Mesothelial cell of epicardium (in vitro differentiated cells): ENCODE data around the gene DNAJB8. TPM values are rescaled to one million over a fixed set of nuclear protein-coding genes. Genes with fewer than 3 reads are reported as not detected.

Experiments used
- DNase-seq, 2 experiments: peaks; one replicate each; pipeline ENCODE4 v3.0.0; 2021; ENCODE audit warnings: low spot score in 2 of 2; ENCODE audit not compliant: unreplicated experiment in 2 of 2
- H3K27ac Mint-ChIP-seq: 2 replicates; pipeline ENCODE4 v1.8.0; 2021; ENCODE audit warnings: mixed read lengths
- H3K27me3 Mint-ChIP-seq: 2 replicates; pipeline ENCODE4 v1.8.0; 2021; ENCODE audit warnings: low read depth, mixed read lengths
- H3K36me3 Mint-ChIP-seq: 2 replicates; pipeline ENCODE4 v1.8.0; 2021; ENCODE audit warnings: mixed read lengths
- H3K4me1 Mint-ChIP-seq: 2 replicates; pipeline ENCODE4 v1.8.0; 2021; ENCODE audit warnings: mixed read lengths
- H3K4me3 Mint-ChIP-seq: 2 replicates; pipeline ENCODE4 v1.8.0; 2021; ENCODE audit warnings: mild to moderate bottlenecking, moderate library complexity, mixed read lengths
- H3K9me3 Mint-ChIP-seq: 2 replicates; pipeline ENCODE4 v1.8.0; 2021; ENCODE audit warnings: mixed read lengths
- CTCF ChIP-seq: fragments of 200-600 bp; sonication (generic); IDR thresholded peaks from one replicate; pipeline ENCODE4 v1.5.0; 2021; ENCODE audit warnings: antibody characterized with exemption; ENCODE audit not compliant: unreplicated experiment
- total RNA-seq: library from RNA; stranded (reverse); gene quantifications from 3 replicates; pipeline ENCODE4 v1.2.1, GENCODE V29; 2021

Gene DNAJB8
- total RNA-seq, 1 donor from 2014 or later: not detected

GRCh38 chr3:128449111-128449638 lies 17.5 kb downstream of the DNAJB8 start:
- H3K4me1 Mint-ChIP-seq: peaks cover 5% of the 10 kb centered on the region
- H3K27me3 Mint-ChIP-seq: no peaks in the 10 kb centered on the region
- no peak for TF ChIP-seq CTCF
- no peak for DNase-seq
- H3K36me3 Mint-ChIP-seq: no peaks in the 10 kb centered on the region
- no peak overlapping the region for H3K4me3 Mint-ChIP-seq
- no peak overlapping the region for H3K27ac Mint-ChIP-seq
- H3K9me3 Mint-ChIP-seq: peaks cover 13% of the 10 kb centered on the region

GRCh38 chr3:128448491-128448890 lies 18.2 kb downstream of the DNAJB8 start:
- no peaks in the 10 kb centered on the region for H3K36me3 Mint-ChIP-seq
- no peak for DNase-seq
- no peak for TF ChIP-seq CTCF
- H3K27me3 Mint-ChIP-seq: no peaks in the 10 kb centered on the region
- H3K27ac Mint-ChIP-seq: no peak overlapping the region
- no peak overlapping the region for H3K4me3 Mint-ChIP-seq
- H3K9me3 Mint-ChIP-seq: peaks cover 13% of the 10 kb centered on the region
- peaks cover 5% of the 10 kb centered on the region for H3K4me1 Mint-ChIP-seq

- H3K36me3 Mint-ChIP-seq: no peaks in the 10 kb centered on the region
- TF ChIP-seq CTCF: no peak
- peaks cover 5% of the 10 kb centered on the region for H3K4me1 Mint-ChIP-seq
- H3K4me3 Mint-ChIP-seq: no peak overlapping the region
- H3K9me3 Mint-ChIP-seq: peaks cover 13% of the 10 kb centered on the region
- no peaks in the 10 kb centered on the region for H3K27me3 Mint-ChIP-seq
- DNase-seq: no peak
- H3K27ac Mint-ChIP-seq: no peak overlapping the region
These were observed 19.1 kb downstream of the DNAJB8 start for GRCh38 chr3:128447561-128448013.

- Mint-ChIP-seq H3K27ac (no peak overlapping the region), H3K4me1 (peaks cover 5% of the 10 kb centered on the region), H3K36me3 (no peaks in the 10 kb centered on the region), H3K27me3 (no peaks in the 10 kb centered on the region), H3K4me3 (no peak overlapping the region), H3K9me3 (peaks cover 13% of the 10 kb centered on the region)
- TF ChIP-seq CTCF: no peak
- DNase-seq: no peak
These were observed 19.9 kb downstream of the DNAJB8 start for GRCh38 chr3:128446821-128447220.

GRCh38 chr3:128445357-128445756 lies 21.3 kb downstream of the DNAJB8 start:
- H3K27me3 Mint-ChIP-seq: no peaks in the 10 kb centered on the region
- no peak overlapping the region for H3K27ac Mint-ChIP-seq
- H3K9me3 Mint-ChIP-seq: peaks cover 13% of the 10 kb centered on the region
- H3K4me3 Mint-ChIP-seq: no peak overlapping the region
- no peak for DNase-seq
- H3K4me1 Mint-ChIP-seq: peaks cover 5% of the 10 kb centered on the region
- TF ChIP-seq CTCF: no peak
- H3K36me3 Mint-ChIP-seq: no peaks in the 10 kb centered on the region

- Mint-ChIP-seq H3K4me1 (peaks cover 4% of the 10 kb centered on the region), H3K27ac (no peak overlapping the region), H3K4me3 (no peak overlapping the region), H3K27me3 (peaks cover 3% of the 10 kb centered on the region), H3K9me3 (peaks cover 13% of the 10 kb centered on the region), H3K36me3 (no peaks in the 10 kb centered on the region)
- TF ChIP-seq CTCF: no peak
- DNase-seq: no peak
These were observed 22.9 kb downstream of the DNAJB8 start for GRCh38 chr3:128443771-128444170.
